NCI-H226 (cell line): ENCODE data around the gene ABCC1.
"Not testable (repeated sequence)": the region's sequence is repeated elsewhere in the genome, so short reads cannot be mapped to it uniquely, and the experiment has no call there.

ENCODE experiments used
- DNase-seq: peaks from one replicate; pipeline ENCODE4 v3.0.0-alpha.2; 2015

The ABCC1 gene

DNA sequence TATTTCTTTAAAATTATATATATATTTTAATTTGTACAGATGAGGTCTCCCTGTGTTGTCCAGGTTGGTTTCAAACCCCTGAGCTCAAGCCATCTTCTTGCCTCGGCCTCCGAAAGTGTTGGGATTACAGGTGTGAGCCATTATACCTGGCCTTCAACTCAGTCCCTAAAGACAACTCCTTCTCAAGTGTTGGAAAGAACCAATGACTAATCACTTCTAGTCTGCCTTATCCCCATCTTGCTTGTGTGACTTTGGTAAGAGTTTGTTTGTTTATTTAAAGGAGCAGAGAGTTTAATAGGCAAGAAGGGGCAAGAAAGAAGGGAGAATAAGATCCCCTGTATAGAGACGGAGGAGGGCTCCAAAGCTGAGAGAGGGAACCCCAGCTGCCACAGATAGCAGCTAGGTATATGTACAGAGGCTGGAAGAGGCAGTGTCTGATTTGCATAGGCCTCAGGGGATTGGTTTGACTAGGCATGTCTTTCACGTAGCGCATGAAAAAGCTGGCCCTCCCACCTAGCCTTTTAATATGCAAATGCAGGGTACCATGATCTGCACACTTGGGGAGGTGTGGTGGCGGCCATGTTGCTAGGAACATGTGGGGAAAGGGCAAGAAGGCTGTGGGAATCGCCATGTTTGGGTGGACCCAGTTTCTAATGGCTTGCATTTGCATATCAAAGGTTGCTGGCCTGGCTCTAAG is 21.5 kb downstream of the ABCC1 start:
- no peak for DNase-seq

- DNase-seq = no peak
These were observed 22.0 kb downstream of the ABCC1 start for GRCh38 chr16:15971440-15971815.

GRCh38 chr16:15972046-15972868 is 22.8 kb downstream of the ABCC1 start:
- peak; percentile 69 for DNase-seq

DNA sequence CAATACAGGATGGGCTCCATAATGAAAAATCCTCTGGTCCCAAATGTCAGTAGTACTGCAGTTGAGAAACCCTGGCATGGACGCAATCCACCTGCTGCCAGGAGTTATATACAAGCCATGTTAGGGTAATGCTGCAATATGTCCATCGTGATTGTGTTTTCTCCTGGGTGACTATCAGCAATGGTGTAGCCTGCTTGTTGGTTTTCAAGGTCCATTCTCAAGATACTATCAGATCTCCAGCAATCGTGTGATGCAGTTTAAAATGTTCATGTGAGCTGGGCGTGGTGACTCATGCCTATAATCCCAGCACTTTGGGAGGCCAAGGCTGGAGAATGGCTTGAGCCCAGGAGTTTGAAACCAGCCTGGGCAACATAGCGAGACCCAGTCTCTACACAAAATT is 24.0 kb downstream of the ABCC1 start:
- DNase-seq = peak; percentile 50

GRCh38 chr16:15974057-15974456 is 24.6 kb downstream of the ABCC1 start:
- DNase-seq = no peak

GRCh38 chr16:15975172-15975571 is 25.8 kb downstream of the ABCC1 start:
- no peak for DNase-seq

GRCh38 chr16:15976225-15976812 is 26.9 kb downstream of the ABCC1 start:
- no peak for DNase-seq

- no peak for DNase-seq
These were observed 27.7 kb downstream of the ABCC1 start for GRCh38 chr16:15976929-15977637.

GRCh38 chr16:15979801-15980200 is 30.4 kb downstream of the ABCC1 start:
- DNase-seq = no peak

- DNase-seq = no peak
These were observed 30.9 kb downstream of the ABCC1 start for GRCh38 chr16:15980329-15980728.

- no peak for DNase-seq
These were observed 32.0 kb downstream of the ABCC1 start for GRCh38 chr16:15981382-15981781.

DNA sequence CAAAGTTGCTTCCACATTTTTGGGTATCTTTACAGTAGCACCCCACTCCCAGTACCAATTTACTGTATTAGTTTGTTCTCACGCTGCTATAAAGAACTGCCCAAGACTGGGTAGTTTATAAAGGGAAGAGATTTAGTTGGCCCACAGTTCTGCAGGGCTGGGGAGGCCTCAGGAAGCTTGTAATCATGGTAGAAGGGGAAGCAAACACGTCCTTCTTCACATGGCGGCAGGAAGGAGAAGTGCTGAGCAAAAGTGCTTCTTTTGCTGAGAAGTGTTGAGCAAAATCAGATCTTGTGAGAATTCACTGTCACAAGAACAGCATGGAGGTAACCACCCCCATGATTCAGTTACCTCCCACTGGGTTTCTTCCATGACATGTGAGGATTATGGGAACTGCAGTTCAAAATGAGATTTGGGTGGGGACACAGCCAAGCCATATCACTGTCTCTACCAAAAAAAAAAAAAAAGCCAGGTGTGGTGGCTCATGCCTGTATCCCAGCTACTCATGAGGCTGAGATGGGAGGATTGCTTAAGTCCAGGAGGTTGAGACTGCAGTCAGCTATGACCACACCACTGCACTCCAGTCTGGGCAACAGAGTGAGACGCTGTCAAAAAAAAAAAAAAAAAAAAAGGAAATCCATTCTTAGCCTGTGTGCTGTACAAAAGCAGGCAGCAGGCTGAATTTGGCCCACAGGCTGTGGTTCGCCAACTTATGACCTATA is 32.9 kb downstream of the ABCC1 start:
- not testable (repeated sequence) for DNase-seq

DNA sequence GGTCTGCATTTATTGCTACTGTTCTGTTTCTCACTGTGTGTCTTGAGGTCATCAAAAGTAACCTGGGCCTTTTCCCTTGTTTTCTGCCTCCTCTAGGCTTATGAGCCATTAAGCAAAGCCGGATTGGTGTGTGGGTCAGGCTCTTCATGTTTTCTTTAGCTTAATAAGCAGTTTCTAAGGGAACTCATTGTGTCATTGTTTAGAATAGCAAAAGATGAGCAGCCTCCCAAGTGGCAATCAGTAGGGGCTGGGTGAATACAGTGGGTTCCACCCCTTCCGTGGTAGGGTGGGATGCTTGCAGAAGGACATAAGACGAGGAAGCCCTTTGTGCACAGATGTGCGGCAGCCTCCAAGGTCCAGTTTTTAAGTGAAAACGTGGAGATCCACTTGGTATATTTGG is 34.5 kb downstream of the ABCC1 start:
- no peak for DNase-seq

DNA sequence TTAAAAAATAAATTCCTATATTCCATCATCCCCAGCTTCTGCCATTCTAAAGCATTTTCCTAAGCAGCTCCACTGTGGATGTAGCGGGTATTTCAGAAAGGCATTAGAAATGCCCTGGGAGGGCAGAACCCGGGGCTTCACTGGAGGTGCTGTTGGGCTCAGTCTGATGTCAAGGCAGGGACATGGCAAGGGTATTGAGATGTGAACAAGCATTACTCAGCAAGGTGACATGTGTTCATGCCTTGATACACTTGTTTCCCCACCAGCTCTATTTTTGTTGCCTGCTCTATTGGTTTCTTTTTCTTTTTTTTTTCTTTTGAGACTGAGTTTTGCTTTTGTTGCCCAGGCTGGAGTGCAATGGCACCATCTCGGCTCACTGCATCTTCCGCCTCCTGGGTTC is 35.7 kb downstream of the ABCC1 start:
- DNase-seq = no peak

DNA sequence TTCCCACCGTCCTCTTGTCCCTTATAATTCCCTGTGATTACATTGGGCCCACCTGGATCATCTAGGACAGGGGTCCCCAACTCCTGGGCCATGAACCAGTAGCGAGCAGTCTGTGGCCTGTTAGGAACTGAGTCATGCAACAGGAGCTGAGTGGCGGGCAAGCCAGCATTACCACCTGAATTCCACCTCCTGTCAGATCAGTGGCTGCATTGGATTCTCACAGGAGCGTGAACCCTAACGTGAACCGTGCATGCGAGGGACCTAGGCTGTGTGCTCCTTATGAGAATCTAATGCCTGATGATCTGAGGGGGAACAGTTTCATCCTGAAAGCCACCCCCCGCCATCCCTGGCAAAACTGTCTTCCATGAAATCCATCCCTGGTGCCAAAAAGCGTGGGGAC is 36.8 kb downstream of the ABCC1 start:
- no peak for DNase-seq

DNA sequence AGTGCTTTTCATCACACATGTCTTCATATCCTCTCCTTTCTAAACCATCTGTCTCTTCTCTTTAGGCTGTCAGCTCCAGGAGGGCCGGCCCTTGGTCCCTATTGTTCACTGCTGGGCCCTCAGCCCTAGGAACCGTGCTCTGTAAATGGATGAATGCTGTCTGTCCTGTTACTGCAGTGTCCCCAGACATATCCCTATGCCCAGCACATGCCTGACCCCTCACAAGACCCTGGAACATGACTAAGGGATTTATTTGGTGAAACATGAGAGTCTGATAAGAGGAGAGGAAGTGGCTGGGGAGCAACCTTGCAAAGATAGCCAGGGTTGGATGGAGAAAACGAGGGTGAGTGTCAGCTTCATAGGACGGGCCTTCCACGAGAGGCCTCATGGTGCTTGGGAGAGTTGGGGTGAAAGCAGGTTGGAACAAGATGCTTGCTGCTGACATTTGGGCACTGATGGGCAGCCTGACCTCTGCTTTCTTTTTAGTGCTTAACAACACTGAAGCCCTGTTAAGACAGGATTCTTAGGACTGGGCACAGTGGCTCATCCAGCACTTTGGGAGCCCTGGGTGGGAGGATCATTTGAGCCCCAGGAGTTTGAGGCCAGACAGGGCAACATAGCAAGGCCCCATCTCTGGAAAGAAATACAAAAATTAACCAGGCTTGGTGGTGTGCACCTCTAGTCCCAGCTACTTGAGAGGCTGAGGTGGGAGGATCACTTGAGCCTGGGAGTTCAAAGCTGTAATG is 39.0 kb downstream of the ABCC1 start:
- DNase-seq = peak; percentile 25

DNA sequence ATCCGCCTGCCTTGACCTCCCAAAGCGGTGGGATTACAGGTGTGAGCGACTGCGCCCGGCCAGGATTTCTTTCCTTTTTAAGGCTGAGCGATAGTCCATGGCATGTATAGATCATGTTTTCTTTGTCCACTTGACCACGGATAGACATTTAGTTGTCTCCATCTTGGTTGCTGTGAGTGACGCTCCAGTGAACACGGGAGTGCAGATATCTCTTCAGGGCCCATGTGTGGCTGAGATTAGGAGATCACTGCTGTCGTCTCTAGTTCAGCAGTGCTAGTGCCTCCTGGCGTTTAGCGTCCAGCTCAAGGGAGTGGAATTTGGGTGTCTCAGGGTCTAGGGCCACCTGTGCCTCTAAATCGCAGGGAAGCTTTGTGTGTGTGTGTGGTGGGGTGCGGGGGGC is 41.5 kb downstream of the ABCC1 start:
- DNase-seq = no peak

DNA sequence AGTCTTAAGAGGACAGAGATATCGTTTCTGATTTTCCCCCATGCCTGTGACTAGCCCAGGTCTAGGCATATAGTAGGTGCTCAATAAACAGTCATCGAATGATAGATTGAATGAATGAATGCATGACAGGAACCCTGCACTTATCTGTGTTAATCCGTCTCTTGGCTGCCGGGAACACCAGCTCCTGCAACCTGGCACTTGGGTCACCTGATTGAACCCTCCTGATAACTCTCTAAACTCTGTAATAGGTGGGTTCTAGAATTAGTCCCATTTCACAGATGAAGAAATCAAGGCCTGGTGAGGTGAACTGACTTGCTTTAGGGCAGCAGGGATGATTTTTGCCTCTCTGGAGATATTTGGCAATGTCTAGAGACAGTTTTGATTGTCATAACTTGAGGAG is 43.7 kb downstream of the ABCC1 start:
- DNase-seq = no peak

GRCh38 chr16:15993541-15993940 is 44.1 kb downstream of the ABCC1 start:
- DNase-seq = no peak

DNA sequence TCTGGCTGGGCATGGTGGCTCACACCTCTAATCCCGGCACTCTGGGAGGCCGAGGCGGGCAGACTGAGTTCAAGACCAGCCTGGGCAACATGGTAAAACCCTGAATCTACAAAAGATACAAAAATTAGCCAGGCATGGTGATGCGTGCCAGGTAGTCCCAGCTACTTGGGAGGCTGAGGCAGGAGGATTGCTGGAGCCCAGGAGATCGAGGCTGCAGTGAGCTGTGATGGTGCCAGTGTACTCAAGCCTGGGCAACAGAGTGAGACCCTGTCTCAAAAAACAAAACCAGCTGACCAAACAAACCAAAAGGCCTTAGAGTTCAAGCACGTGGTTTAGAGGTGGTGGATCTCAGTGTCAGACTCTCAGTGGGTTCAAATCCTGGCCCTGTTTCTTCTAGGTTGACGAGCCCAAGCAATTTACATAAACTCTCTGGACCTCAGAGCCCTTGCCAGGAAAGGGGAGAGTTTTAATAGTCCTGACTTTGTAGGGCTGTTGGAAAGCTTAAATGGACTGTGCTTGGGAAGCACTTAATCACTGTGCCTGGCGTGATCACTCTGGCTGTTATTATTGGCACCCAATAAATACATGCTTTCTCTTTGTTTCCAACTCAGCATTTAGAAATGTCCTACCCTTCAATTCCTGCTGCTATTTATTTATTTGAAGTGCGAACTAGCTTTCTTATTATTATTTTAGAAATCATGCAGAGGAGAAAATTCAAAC is 44.7 kb downstream of the ABCC1 start:
- no peak for DNase-seq

DNA sequence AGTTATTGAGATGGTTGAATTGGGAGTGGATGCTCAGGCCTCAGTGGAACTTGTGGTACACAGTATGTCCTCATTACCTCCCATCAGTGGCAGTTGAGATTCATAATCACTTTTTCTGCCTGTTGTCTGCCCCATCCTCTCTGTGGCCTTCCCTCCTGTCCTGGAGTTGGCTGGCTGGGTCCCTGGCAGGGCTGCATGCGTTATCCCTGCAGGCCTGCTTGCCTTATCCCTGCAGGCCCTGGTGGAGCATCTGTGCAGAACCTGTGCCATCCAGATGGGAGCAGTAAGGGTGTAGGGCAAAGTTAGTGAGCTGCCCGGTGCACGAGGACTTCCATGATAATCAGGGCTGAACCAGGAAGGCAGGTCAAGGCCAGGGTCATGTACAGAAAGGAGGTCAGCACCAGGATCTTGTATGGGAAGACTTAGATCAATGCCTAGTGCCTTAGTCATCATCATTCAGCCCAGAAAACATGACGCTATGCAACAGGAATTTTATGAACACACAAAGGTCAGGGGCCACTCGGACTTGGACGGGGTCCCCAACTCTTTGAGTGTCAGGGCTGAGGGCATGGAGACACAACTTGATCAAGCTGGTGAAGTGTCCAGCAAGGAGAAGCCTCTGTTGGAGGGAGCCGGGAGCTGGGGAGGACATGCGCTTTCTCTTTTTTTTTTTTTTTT is 47.2 kb downstream of the ABCC1 start:
- peak; percentile 88 for DNase-seq
